HG02870 (cell line): ENCODE data around the gene PTGFRN.

Experiments used
- ATAC-seq: cut with Tn5 transposase; IDR thresholded peaks from one replicate; pipeline ENCODE4 v1.9.1; 2021; ENCODE audit warnings: mild to moderate bottlenecking, moderate library complexity; ENCODE audit not compliant: unreplicated experiment

Gene PTGFRN

DNA sequence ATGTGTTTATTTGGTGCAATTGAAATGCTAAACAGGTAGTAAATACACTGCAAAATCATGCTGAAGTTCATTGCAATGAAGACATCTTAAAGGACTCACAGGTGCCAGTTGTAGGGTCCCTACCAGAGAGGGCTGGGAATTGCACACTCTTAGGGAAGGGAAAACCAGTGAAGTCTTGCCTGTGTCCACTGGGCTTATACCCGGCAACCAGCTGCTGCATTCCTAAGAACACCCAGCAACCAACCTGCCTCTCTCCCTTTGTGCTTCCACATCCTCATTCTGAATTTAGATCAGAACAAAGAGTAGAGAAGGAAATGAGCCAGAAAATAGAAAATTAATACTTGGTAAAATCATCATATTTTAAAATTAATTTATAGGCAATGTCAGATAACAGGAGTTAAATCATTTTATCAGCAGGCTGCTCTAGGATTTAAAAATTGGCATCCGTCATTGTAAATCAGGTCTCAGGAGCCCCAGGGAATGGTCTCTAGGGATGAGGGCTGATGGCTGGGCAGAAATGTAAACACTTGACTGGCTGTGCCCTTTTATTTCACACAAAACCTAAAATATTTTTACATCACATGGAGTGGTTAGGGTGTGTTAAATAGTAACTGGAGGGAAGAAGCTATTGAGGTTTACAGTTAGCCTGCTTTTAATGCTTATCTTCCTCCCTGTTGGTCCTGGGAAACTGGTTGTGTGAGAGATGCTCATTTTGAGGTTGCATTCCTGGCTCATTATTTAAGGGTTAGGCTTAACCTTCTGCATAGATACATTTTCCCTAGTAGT lies 31.3 kb downstream of the PTGFRN start:
- ATAC-seq: no peak

GRCh38 chr1:116941670-116942069 lies 32.0 kb downstream of the PTGFRN start:
- ATAC-seq: no peak

- no peak for ATAC-seq
Observed at GRCh38 chr1:116942344-116942743, 32.6 kb downstream of the PTGFRN start.

- no peak for ATAC-seq
Observed at GRCh38 chr1:116943438-116943837, 33.7 kb downstream of the PTGFRN start.

- ATAC-seq: no peak
Observed at GRCh38 chr1:116944613-116945012, 34.9 kb downstream of the PTGFRN start.

DNA sequence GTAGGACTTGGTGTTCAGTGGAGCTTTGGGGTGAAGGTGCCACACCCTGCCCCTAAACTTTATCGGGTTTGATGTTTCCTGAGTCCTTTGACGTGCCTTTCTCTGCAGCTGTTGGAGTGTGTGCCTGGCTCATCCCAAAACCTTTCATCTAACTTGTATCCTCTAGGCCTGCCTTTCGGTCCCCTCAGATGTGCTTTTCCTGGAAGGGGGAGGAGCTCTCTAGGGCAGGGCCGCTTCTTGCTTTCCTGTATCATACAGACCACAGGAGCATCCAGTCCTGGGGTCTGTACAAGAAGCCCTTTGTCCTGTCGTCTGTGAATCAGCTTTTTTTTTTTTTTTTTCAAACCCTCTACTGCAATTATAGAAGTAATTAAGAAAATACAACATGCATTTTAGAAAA lies 35.7 kb downstream of the PTGFRN start:
- no peak for ATAC-seq

DNA sequence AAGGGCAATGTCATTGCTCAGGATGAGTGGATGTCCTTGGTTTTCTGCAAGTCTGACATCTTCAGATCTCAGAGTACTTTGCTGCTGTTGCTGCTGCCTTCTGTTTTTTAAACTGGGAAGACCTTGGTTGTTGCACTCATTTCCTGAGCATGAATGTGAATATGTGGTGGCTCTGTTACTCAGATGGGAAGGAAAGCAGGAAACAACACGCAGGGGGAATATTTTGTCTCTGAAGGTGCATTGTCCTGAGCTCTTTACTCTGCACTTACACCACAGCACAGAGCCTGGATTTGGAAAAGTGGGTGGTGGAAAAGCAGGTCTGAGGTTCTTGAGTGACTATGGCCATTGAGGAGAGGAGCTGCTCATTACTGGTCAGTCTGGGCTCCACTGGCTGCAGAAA lies 36.3 kb downstream of the PTGFRN start:
- no peak for ATAC-seq

- ATAC-seq: no peak
Observed at GRCh38 chr1:116947092-116947860, 37.6 kb downstream of the PTGFRN start.

- no peak for ATAC-seq
Observed at GRCh38 chr1:116948046-116948445, 38.3 kb downstream of the PTGFRN start.

GRCh38 chr1:116948642-116949041 lies 38.9 kb downstream of the PTGFRN start:
- ATAC-seq: no peak

GRCh38 chr1:116949213-116949985 lies 39.7 kb downstream of the PTGFRN start:
- no peak for ATAC-seq

DNA sequence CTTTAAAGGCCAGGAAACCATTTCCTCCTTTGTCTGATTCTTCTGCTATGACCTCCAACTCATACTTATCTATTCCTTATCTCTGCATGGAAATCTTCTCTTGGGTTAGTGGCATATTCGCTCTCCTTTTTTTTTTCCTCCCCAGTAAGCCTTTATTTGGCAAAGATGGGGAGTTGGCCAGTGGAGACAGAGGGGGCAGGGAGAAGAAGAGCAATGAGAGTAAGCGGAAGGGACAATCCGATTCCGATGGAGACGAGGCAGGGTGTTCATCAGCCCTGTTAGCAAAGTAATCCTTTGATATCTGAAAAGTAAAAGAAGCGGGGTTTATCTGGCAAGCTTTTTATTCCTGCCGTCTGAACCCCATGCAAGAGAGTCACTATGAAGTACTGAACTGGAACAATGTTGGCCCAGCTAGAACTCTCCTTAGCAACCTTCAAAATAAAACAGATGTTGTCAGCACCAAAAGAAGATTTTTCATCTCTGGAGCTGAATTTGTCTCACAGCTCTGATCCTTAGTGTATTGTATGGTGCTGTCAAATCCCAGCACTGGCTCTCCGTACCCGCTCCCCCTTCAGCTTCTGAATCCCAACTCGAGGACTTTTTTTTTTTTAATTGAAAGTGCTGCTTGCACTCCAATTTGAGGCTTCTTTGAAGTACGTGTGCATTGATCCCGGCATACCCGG lies 40.9 kb downstream of the PTGFRN start:
- no peak for ATAC-seq

DNA sequence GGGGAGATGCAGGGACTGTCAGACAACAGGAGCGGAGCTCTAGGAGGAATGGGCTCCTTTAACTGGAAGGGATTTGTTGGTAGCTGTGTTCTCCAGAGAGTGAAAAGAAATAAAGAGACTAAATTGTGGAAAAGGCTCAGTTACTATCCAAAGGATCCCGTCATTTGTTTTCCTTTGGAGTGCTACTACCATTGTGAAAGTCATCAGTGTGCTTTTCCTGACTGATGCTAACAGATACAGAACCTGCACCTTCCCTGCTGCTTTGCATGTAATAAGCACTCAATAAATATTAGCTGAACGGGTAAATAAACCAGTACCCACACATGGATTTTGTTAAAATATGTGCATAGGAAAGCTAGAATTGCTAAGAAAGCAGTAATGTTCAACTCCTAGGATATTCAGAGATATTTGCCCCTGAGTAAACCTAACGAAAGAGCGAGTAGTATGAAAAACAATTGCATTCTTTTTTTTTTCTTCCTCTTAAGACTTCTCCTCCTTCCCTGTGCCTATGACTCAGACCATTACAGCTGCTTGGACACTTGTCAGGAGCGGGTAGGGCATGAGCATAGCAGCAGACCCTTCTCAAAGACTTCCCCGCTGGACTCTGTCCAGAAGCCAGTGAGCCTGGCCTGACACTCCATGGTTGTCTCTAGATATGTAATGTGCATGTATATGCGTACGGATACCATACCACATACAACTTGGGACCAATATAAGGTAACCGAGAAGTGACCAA lies 41.7 kb downstream of the PTGFRN start:
- no peak for ATAC-seq

GRCh38 chr1:116952738-116953275 lies 43.1 kb downstream of the PTGFRN start:
- ATAC-seq: no peak

DNA sequence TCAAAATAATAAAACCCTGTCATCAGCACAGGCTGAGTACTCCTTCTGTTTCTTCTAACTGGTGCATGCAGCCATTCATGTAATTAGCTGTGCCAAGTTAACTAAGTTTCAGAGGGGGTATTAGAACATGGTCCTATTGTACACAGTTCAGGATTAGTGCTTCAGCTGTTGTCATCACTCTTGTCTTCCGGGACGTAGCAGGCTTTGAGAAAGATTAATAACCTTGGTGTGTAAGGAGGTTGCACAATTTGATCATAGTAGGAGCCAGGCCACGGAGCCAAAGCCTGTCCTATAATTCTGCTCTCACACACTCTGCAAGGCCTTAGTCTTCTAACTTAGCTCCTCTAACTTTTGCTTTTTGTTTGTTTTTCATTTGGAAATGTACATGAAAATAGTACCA lies 44.7 kb downstream of the PTGFRN start:
- no peak for ATAC-seq

GRCh38 chr1:116956378-116956777 lies 46.7 kb downstream of the PTGFRN start:
- no peak for ATAC-seq

DNA sequence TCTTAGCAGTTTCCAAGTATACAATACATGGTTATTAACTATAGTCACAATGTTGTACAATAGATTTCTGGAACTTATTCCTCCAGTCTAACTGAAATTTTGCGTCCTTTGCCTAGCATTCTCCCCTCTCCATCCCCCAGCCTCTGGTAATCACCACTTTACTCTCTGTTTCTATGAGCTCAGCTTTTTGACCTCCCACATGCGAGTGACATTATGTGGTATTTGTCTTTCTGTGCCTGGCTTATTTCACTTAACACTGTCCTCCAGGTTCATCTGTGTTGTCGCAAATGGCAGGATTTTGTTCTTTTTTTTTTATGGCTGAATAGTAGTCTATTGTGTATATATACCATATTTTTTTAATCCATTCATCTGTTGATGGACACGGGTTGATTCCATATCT lies 47.9 kb downstream of the PTGFRN start:
- no peak for ATAC-seq

GRCh38 chr1:116958110-116958509 lies 48.4 kb downstream of the PTGFRN start:
- ATAC-seq: no peak

GRCh38 chr1:116958977-116959376 lies 49.3 kb downstream of the PTGFRN start:
- no peak for ATAC-seq

DNA sequence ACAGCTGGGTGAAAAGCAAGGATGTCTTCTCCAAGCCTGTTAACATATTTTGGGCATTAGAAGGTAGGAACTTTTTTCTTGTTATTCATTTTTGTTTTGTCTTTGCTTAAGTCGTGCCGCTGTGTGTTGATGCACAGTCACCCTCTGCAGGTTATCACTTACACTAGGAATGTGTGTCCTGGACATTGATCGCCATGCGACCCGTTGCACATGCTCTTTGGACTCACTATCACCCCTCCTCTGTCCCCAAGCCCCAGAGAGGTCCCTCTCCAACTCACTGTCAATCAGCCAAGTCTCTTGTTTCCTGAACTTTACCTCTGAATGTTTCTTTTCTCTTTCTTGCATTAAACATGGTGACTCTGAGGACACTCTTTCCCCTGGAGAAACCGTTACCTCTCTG lies 51.9 kb downstream of the PTGFRN start:
- ATAC-seq: no peak
